Amygdala (tissue), 56 donors: ENCODE results near the gene LILRA1.
"Not testable (repeated sequence)": the region's sequence is repeated elsewhere in the genome, so short reads cannot be mapped to it uniquely, and the experiment has no call there.

ENCODE experiments used
- DNase-seq, 56 donors: peaks; one replicate each; lab custom pipeline; 2025; lab: John Stamatoyannopoulos, UW

Gene LILRA1

GRCh38 chr19:54576411-54576976, 16.9 kb upstream of the LILRA1 start:
- no peak for DNase-seq

GRCh38 chr19:54577334-54577733, 16.1 kb upstream of the LILRA1 start:
- DNase-seq = no peak

DNA sequence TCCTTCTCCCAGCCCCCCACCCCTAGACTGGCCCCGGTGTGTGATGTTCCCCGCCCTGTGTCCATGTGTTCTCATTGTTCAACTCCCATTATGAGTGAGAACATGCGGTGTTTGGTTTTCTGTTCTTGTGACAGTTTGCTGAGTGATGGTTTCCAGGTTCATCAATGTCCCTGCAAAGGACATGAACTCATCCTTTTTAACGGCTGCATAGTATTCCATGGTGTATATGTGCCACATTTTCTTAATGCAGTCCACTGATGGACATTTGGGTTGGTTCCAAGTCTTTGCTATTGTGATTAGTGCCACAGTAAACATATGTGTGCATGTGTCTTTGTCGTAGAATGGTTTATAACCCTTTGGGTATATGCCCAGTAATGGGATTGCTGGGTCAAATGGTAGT, 15.2 kb upstream of the LILRA1 start:
- not testable (repeated sequence) for DNase-seq

DNA sequence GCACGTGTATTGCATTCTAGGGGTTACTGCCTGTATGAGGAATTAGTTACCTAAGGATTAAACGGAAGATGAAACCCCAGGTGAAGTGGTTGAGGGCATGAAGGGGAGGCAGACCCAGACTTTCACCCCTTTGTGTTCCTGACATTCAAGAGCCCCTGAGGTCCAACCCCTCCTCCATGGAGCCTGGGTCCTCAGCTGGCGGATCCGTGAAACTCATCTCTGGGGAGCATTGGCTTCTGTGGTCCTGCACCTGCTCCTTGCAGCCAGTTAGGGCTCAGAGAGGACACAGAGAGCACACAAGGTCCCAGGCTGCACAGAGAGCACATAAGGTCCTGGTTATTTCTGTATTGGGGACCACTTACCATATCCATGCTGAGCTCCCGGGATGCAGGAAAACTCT, 7.0 kb upstream of the LILRA1 start:
- no peak for DNase-seq

- no peak for DNase-seq
Observed at GRCh38 chr19:54587026-54587425, 6.4 kb upstream of the LILRA1 start.

GRCh38 chr19:54593931-54594626, 647 bp downstream of the LILRA1 start:
- DNase-seq = not testable (repeated sequence)

DNA sequence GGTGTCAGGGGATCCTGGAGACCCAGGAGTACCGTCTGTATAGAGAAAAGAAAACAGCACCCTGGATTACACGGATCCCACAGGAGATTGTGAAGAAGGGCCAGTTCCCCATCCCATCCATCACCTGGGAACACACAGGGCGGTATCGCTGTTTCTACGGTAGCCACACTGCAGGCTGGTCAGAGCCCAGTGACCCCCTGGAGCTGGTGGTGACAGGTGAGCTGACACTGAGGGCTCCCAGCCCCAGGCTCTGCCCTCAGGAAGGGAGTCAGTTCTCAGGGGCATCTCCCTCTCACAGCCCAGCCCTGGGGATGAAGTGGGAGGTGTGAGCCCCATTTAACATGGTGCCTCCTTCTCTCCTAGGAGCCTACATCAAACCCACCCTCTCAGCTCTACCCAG, 1.3 kb downstream of the LILRA1 start:
- DNase-seq = no peak

GRCh38 chr19:54595680-54596436, 2.4 kb downstream of the LILRA1 start:
- not testable (repeated sequence) for DNase-seq

GRCh38 chr19:54600212-54600611, 6.8 kb downstream of the LILRA1 start:
- DNase-seq = no peak

DNA sequence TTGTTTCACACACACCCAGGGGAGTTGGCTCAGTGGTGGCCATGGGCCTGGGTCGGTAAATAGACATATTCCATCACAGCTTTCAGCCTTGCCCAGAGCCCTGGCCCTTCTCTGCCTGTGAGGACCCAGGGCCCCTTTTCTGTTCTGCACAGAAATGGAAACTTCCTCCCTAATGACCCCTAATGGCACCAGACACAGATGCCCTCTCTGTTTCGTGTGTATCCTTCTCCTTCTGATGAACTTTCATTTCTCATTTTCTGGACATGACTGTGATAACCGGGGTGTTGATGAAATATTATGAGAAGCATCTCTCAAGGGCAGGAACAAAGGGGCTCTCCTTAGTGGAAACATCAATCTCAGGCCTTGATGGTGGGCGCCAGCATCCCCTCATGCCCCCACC, 12.8 kb downstream of the LILRA1 start:
- DNase-seq = no peak

GRCh38 chr19:54606891-54607784, 13.7 kb downstream of the LILRA1 start:
- DNase-seq = peak in 1 of 56 donors; percentile 1

GRCh38 chr19:54607785-54608150, 14.3 kb downstream of the LILRA1 start:
- DNase-seq = no peak

DNA sequence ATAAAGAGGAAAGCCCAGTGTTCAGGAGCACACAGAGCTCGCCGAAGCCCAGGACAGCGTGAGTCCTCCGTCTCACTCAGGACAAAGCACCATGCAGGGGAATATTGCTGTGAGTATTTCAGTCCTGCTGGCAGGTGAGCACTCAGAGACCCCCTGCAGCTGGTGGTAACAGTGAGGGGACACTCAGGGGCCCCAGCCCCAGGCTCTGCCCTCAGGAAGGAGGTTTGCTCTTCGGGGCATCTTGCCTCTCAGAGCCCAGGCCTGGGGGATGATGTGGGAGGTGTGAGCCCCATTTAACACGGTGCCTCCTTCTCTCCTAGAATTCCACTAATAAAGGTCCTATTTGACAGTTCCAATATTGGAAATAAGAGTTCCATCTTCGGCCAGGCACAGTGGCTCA, 14.8 kb downstream of the LILRA1 start:
- no peak for DNase-seq

GRCh38 chr19:54608792-54609191, 15.4 kb downstream of the LILRA1 start:
- DNase-seq = no peak

DNA sequence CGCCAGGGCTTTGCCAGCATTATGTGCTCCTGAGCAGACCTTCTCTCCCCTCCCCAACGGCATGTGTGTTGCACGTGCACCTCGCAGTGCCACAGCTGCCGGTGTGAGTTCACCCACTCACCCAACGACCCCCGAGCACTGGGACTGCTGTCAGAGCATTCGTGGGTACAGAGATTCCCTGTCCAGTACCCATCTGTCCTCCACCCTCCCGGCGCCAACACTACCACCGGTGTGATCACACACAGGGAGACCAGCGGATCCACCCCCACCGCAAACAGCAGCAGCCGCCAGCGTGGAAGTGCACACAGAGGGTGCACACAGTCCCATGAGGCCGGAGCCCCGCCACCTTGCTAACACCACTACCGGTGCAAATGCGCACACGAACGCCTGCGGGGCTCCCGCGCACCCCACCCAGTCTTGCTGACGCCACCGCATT, 15.9 kb downstream of the LILRA1 start:
- no peak for DNase-seq

DNA sequence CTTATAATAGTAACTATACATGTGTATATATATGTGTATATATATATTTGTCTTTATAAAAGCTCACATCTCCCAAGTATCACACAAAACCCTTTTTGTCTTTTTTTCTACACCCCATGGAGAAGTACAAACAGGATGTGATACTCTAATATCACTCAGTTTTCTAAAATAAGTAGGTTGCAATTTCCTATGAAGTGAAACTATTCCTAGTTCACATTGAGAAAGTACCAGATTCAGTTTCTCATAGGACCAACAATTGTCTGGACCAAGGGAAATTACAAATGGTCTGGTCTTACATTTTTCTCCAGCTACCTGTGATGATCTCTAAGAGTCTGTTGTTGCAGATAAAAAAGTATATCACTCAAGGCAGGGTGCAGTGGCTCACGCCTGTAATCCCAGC, 19.0 kb downstream of the LILRA1 start:
- no peak for DNase-seq

GRCh38 chr19:54614726-54615125, 21.3 kb downstream of the LILRA1 start:
- DNase-seq = no peak

DNA sequence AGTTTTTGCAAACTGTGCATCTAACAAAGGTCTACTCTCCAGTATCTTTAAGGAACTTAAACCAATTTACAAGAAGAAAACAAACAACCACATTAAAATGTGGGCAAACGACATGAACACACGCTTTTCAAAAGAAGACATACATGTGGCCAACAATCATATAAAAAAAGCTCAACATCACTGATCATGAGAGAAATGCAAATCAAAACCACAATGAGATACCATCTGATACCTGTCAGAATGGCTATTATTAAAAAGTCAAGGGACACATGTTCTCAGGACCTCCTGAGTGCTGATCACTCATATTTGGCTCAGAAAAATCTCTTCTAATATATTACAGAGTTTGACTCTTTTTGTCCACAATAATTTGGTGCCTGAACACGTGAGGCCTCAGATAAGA, 22.6 kb downstream of the LILRA1 start:
- no peak for DNase-seq

DNA sequence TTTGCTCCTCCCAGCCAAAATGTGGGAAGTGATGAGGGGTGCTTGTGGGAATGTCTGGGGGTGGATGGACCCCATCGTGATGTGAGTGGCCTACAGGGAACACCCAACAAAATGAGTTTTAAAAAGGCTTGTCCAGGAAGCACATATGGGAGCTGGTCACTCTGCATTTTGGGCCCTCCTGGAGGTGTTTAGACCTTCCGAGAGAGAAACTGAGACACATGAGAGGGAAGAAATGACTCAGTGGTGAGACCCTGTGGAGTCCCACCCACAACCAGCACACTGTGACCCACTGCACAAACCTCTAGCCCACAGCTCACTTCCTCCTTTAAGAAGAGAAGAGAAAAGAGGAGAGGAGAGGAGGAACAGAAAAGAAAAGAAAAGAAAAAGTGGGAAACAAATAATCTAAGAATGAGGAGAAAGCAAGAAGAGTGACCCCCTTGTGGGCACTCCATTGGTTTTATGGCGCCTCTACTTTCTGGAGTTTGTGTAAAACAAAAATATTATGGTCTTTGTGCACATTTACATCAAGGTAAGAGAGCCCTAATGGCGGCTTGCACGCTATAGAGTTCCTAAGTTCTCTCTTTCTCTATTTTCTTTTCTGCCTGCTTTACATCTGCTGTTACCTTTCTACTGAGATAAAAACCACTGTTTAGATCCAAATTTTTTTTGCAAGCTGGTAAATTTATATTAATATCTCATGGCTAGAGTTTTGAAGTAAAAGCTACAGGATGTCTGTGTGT, 23.6 kb downstream of the LILRA1 start:
- DNase-seq = no peak

DNA sequence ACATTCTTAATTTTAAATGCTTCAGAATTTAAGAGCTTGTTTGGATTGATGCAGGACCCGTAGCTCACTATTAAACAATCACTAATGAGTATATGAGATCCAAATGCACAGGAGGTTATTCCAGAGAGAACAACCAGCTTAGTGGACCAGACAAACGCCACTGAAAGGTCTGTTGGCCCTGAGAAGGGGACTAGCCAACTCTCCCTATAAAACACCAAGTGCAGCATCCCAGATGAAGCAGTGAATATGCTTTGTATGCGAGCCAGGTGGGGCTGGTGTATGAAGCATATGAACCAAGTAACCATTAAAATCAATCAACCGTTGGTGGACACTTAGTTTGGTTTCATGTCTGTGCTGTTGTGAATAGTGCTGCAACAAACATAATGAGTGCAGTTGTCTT, 27.0 kb downstream of the LILRA1 start:
- no peak for DNase-seq
